Neural progenitor cell (in vitro differentiated cells): Measurements from ENCODE around the gene USP7. TPM values are rescaled to one million over a fixed set of nuclear protein-coding genes. Genes with fewer than 3 reads are reported as not detected.

ENCODE experiments used
- DNase-seq: peaks from one replicate; pipeline ENCODE4 v3.0.0-alpha.2; 2016; ENCODE audit warnings: low spot score
- H2AFZ ChIP-seq: fragments of 200-600 bp; sonication (generic); replicated peaks from 2 replicates; pipeline ENCODE4 v1.6.1; 2016; ENCODE audit warnings: antibody characterized with exemption
- H3F3A ChIP-seq: fragments of 200-600 bp; sonication (generic); 2 replicates; pipeline ENCODE4 v1.6.1; 2016; ENCODE audit warnings: antibody characterized with exemption, low read depth
- H3K27ac ChIP-seq: fragments of 200-600 bp; sonication (generic); 2 replicates; pipeline ENCODE4 v1.5.1; 2016; ENCODE audit warnings: mild to moderate bottlenecking
- H3K27me3 ChIP-seq: fragments of 200-600 bp; sonication (generic); 2 replicates; pipeline ENCODE4 v1.6.1; 2016; ENCODE audit warnings: mild to moderate bottlenecking, moderate library complexity
- H3K36me3 ChIP-seq: fragments of 200-600 bp; sonication (generic); 2 replicates; pipeline ENCODE4 v1.5.1; 2016
- H3K4me1 ChIP-seq: fragments of 200-600 bp; sonication (generic); 2 replicates; pipeline ENCODE4 v1.6.1; 2016; ENCODE audit warnings: mixed run types
- H3K4me2 ChIP-seq: fragments of 200-600 bp; sonication (generic); 2 replicates; pipeline ENCODE4 v1.6.1; 2016
- H3K4me3 ChIP-seq: fragments of 200-600 bp; sonication (generic); 2 replicates; pipeline ENCODE4 v1.5.1; 2016
- H3K79me2 ChIP-seq: fragments of 200-600 bp; sonication (generic); 2 replicates; pipeline ENCODE4 v1.6.1; 2016; ENCODE audit warnings: low read depth
- H3K9ac ChIP-seq: fragments of 200-600 bp; sonication (generic); 2 replicates; pipeline ENCODE4 v1.6.1; 2016
- H3K9me3 ChIP-seq: fragments of 200-600 bp; sonication (generic); 2 replicates; pipeline ENCODE4 v1.5.1; 2016; ENCODE audit warnings: low read depth
- H4K20me1 ChIP-seq: fragments of 200-600 bp; sonication (generic); 2 replicates; pipeline ENCODE4 v1.6.1; 2016; ENCODE audit warnings: low read depth
- H3K27ac Mint-ChIP-seq: 3 replicates; pipeline ENCODE4 v1.8.0; 2021; ENCODE audit warnings: mixed read lengths
- H3K27me3 Mint-ChIP-seq: 2 replicates; pipeline ENCODE4 v1.8.0; 2022; ENCODE audit warnings: low read depth, mild to moderate bottlenecking, inconsistent platforms, moderate library complexity, mixed read lengths; ENCODE audit not compliant: insufficient read depth
- H3K36me3 Mint-ChIP-seq: 3 replicates; pipeline ENCODE4 v1.8.0; 2021; ENCODE audit warnings: mixed read lengths
- H3K4me1 Mint-ChIP-seq: 3 replicates; pipeline ENCODE4 v1.8.0; 2021; ENCODE audit warnings: mixed read lengths
- H3K4me3 Mint-ChIP-seq: 3 replicates; pipeline ENCODE4 v1.8.0; 2021; ENCODE audit warnings: mild to moderate bottlenecking, moderate library complexity, mixed read lengths
- H3K9me3 Mint-ChIP-seq: 3 replicates; pipeline ENCODE4 v1.8.0; 2020; ENCODE audit warnings: mixed read lengths
- EZH2 ChIP-seq: fragments of 200-600 bp; sonication (generic); IDR thresholded peaks from 2 replicates; pipeline ENCODE4 v1.6.1; 2017; ENCODE audit warnings: antibody characterized with exemption, mild to moderate bottlenecking, moderate library complexity
- EZH2phosphoT487 ChIP-seq: fragments of 200-600 bp; sonication (generic); IDR thresholded peaks from 2 replicates; pipeline ENCODE4 v1.6.1; 2017; ENCODE audit warnings: antibody characterized with exemption
- total RNA-seq: library from RNA; depleted of rRNA; stranded (reverse); fragments of >200 nt; gene quantifications from 2 replicates; pipeline ENCODE4 v1.2.3, GENCODE V29; 2015; ENCODE audit warnings: low replicate concordance
- TF ChIP-seq, protein P1 (sequence below): fragments of 200-600 bp; sonication (generic); IDR thresholded peaks from 2 replicates; pipeline ENCODE4 v1.5.1; 2017; ENCODE audit warnings: antibody characterized with exemption, mild to moderate bottlenecking

Gene USP7
- total RNA-seq, 1 donor from 2014 or later, result 90.3 TPM

- Histone ChIP-seq H3K4me3 (peak overlapping the region; percentile 96), H3K9me3 (no peaks in the 10 kb centered on the region), H3K79me2 (peaks cover 64% of the 10 kb centered on the region), H3K4me1 (peaks cover 39% of the 10 kb centered on the region), H3K27ac (no peak overlapping the region), H3K36me3 (no peaks in the 10 kb centered on the region), H2AFZ (no peak overlapping the region), H3K9ac (peak overlapping the region; percentile 75), H3K4me2 (peak overlapping the region; percentile 90), H3F3A (peaks cover 48% of the 10 kb centered on the region), H4K20me1 (peaks cover 58% of the 10 kb centered on the region), H3K27me3 (no peaks in the 10 kb centered on the region)
- peak overlapping the region; percentile 85 for H3K27ac Mint-ChIP-seq
- DNase-seq, result peak; percentile 62
- TF ChIP-seq, protein P1, sequence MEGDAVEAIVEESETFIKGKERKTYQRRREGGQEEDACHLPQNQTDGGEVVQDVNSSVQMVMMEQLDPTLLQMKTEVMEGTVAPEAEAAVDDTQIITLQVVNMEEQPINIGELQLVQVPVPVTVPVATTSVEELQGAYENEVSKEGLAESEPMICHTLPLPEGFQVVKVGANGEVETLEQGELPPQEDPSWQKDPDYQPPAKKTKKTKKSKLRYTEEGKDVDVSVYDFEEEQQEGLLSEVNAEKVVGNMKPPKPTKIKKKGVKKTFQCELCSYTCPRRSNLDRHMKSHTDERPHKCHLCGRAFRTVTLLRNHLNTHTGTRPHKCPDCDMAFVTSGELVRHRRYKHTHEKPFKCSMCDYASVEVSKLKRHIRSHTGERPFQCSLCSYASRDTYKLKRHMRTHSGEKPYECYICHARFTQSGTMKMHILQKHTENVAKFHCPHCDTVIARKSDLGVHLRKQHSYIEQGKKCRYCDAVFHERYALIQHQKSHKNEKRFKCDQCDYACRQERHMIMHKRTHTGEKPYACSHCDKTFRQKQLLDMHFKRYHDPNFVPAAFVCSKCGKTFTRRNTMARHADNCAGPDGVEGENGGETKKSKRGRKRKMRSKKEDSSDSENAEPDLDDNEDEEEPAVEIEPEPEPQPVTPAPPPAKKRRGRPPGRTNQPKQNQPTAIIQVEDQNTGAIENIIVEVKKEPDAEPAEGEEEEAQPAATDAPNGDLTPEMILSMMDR, result no peak
- no peak for TF ChIP-seq EZH2
- peak overlapping the region; percentile 99 for H3K4me3 Mint-ChIP-seq
- H3K36me3 Mint-ChIP-seq, result no peaks in the 10 kb centered on the region
- H3K4me1 Mint-ChIP-seq, result peaks cover 54% of the 10 kb centered on the region
- H3K27me3 Mint-ChIP-seq, result peaks cover 13% of the 10 kb centered on the region
- no peaks in the 10 kb centered on the region for H3K9me3 Mint-ChIP-seq
Observed at GRCh38 chr16:8867216-8867931, 96.3 kb downstream of the USP7 start.

DNA sequence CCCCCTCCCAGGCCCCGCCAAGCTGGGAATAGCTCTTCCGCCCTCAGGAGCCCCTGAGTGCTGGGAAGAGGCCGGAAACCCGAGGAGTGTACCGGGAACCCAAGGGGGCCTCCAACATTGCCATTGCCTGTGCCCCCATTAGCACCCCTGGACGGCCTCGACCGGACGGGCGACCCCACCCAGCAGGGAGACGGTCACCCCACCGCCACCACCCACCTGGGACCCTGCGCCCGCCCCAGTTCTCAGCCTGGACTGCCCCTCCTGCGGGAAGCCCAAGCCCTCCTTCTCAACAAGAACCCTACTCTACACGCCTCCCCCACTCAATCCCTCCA, 96.9 kb downstream of the USP7 start:
- H2AFZ ChIP-seq, result no peak overlapping the region
- H3K9ac ChIP-seq, result peak overlapping the region; percentile 75
- peaks cover 39% of the 10 kb centered on the region for H3K4me1 ChIP-seq

DNA sequence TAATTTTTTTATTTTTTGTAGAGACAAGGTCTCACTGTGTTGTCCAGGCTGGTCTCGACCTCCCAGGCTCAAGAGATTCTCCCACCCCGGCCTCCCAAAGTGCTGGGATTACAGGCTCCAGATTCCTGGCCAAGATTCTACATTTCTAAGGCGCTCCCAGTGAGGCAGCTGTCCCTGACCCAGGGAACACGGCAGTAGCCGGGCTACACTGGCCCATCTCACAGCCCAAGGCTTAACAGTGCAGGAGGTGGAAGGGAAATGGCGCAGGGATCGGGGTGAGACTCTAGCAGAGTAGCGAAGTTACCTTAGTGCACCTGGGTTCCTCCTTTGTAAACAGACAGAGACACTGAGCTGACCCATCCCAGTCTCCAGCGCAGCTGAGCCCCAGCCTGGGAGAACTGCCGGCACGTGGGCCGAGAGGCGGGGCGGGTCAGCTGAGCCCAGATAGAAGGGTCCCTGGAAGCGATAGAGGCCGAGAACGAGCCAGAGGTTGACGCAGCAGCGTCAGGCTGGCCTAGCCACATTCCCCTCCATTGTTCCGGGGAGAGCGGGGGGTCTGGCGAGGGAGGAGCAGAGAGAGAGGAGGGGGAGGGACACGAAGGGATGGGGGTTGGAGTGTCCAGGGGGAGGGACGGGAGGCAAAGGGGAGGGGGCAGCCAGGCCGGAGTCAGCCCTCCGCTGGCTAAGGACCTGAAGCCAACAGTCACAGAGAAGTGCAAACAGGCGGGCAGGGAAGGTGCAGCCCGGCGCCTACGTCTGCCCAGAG, 97.4 kb downstream of the USP7 start:
- Histone ChIP-seq H3K27ac (peak overlapping the region; percentile 20), H3K9ac (peak overlapping the region; percentile 75), H3K4me1 (peaks cover 41% of the 10 kb centered on the region), H2AFZ (no peak overlapping the region), H3K27me3 (no peaks in the 10 kb centered on the region), H3K79me2 (peaks cover 74% of the 10 kb centered on the region), H3K36me3 (no peaks in the 10 kb centered on the region), H3K9me3 (no peaks in the 10 kb centered on the region), H4K20me1 (peaks cover 69% of the 10 kb centered on the region), H3F3A (peaks cover 48% of the 10 kb centered on the region), H3K4me2 (peak overlapping the region; percentile 90), H3K4me3 (peak overlapping the region; percentile 96)
- H3K4me3 Mint-ChIP-seq, result peak overlapping the region; percentile 99
- H3K27me3 Mint-ChIP-seq, result peaks cover 12% of the 10 kb centered on the region
- no peak for TF ChIP-seq EZH2
- TF ChIP-seq, protein P1, result no peak
- TF ChIP-seq EZH2phosphoT487, result no peak
- no peaks in the 10 kb centered on the region for H3K9me3 Mint-ChIP-seq
- H3K27ac Mint-ChIP-seq, result peak overlapping the region; percentile 19
- no peaks in the 10 kb centered on the region for H3K36me3 Mint-ChIP-seq
- DNase-seq, result peak; percentile 96
- peaks cover 62% of the 10 kb centered on the region for H3K4me1 Mint-ChIP-seq

More for the DNA sequence above, 96.9 kb downstream of the USP7 start:
- Mint-ChIP-seq H3K4me3 (peak overlapping the region; percentile 99), H3K27me3 (peaks cover 13% of the 10 kb centered on the region), H3K36me3 (no peaks in the 10 kb centered on the region), H3K4me1 (peaks cover 58% of the 10 kb centered on the region), H3K9me3 (no peaks in the 10 kb centered on the region), H3K27ac (peak overlapping the region; percentile 79)
- peaks cover 48% of the 10 kb centered on the region for H3F3A ChIP-seq
- peaks cover 69% of the 10 kb centered on the region for H3K79me2 ChIP-seq
- peaks cover 63% of the 10 kb centered on the region for H4K20me1 ChIP-seq
- H3K27ac ChIP-seq, result no peak overlapping the region
- DNase-seq, result no peak
- H3K4me2 ChIP-seq, result peak overlapping the region; percentile 90
- H3K36me3 ChIP-seq, result no peaks in the 10 kb centered on the region
- H3K27me3 ChIP-seq, result no peaks in the 10 kb centered on the region
- peak overlapping the region; percentile 96 for H3K4me3 ChIP-seq
- H3K9me3 ChIP-seq, result no peaks in the 10 kb centered on the region
- TF ChIP-seq EZH2phosphoT487, result no peak
- TF ChIP-seq, protein P1, result no peak
- TF ChIP-seq EZH2, result no peak
